K562 (cell line): ENCODE measurements around the gene SET. TPM values are rescaled to one million over a fixed set of nuclear protein-coding genes. Genes with fewer than 3 reads are reported as not detected.
A peak's percentile ranks its signal among the peaks of the same experiment; 100 is the strongest.

Experiments
- CAMTA2 ChIP-seq: fragments of 250-450 bp; sonication (Bioruptor Pico); conservative IDR thresholded peaks from 2 replicates; pipeline ENCODE4 v1.5.1; 2022
- CBX8 ChIP-seq: fragments of 200-600 bp; sonication (generic); IDR thresholded peaks from 2 replicates; pipeline ENCODE4 v1.6.1; 2012; ENCODE audit warnings: borderline replicate concordance, mixed run types, low read depth, mild to moderate bottlenecking, moderate library complexity, mixed read lengths, low read length, control low read depth, inconsistent platforms; ENCODE audit not compliant: poor library complexity, severe bottlenecking; ENCODE audit errors: extremely low read depth
- HNRNPH1 ChIP-seq: fragments of 200-400 bp; formaldehyde crosslinking; optimal IDR thresholded peaks from 2 replicates; pipeline ENCODE3; 2017; ENCODE audit warnings: low read depth, mild to moderate bottlenecking, low read length, moderate library complexity
- ILF3 ChIP-seq: fragments of 450-650 bp; IDR thresholded peaks from 2 replicates; pipeline ENCODE4 v1.6.1; 2018; ENCODE audit warnings: antibody characterized with exemption, mild to moderate bottlenecking, moderate library complexity, borderline replicate concordance
- JUND ChIP-seq, 2 experiments: IDR thresholded peaks; 2 replicates in 1 of 2; 3 replicates in 1 of 2; pipeline ENCODE4 v1.6.1; 2011; ENCODE audit warnings: borderline replicate concordance in 2 of 2, low read depth in 2 of 2, low read length in 2 of 2, improper control_type of control experiment in 1 of 2, missing biosample characterization in 1 of 2, missing genetic modification characterization in 1 of 2, missing genetic modification reagents in 1 of 2
- NRF1 ChIP-seq, 2 experiments: fragments of 450-650 bp; IDR thresholded peaks in 1 of 2; conservative IDR thresholded peaks in 1 of 2; 2 replicates each; pipeline ENCODE4 v1.6.1; 2014; ENCODE audit warnings: mild to moderate bottlenecking in 2 of 2
- RCOR1 ChIP-seq, 2 experiments: IDR thresholded peaks; 2 replicates each; pipeline ENCODE4 v1.6.1; 2012; ENCODE audit warnings: low read depth in 2 of 2, low read length in 2 of 2, borderline replicate concordance in 1 of 2, improper control_type of control experiment in 1 of 2
- SAFB ChIP-seq: fragments of 200-400 bp; formaldehyde crosslinking; IDR thresholded peaks from 2 replicates; pipeline ENCODE4 v1.6.1; 2017; ENCODE audit warnings: low read depth, low read length, borderline replicate concordance
- ZNF140 ChIP-seq: fragments of 250-450 bp; sonication (Bioruptor Pico); IDR thresholded peaks from 2 replicates; pipeline ENCODE4 v1.8.0; 2021; ENCODE audit warnings: moderate library complexity, mild to moderate bottlenecking, inconsistent platforms
- ZNF354B ChIP-seq: fragments of 250-450 bp; sonication (Bioruptor Pico); IDR thresholded peaks from 2 replicates; pipeline ENCODE4 v1.4.0; 2020
- ZNF76 ChIP-seq: fragments of 250-450 bp; sonication (Bioruptor Pico); IDR thresholded peaks from 2 replicates; pipeline ENCODE4 v1.4.0; 2020; ENCODE audit warnings: mild to moderate bottlenecking, moderate library complexity, borderline replicate concordance
- ZSCAN29 ChIP-seq: fragments of 450-650 bp; IDR thresholded peaks from 2 replicates; pipeline ENCODE4 v1.6.1; 2017
- polyA plus RNA-seq, 8 experiments: library from polyadenylated mRNA; depleted of rRNA in 4 of 8; stranded (reverse) in 5 of 8; unstranded in 3 of 8; fragments of >200 nt; fragmentation: Nextera tagmentation in 2 of 8; fragmentation: Illumina TruSeq in 1 of 8; extraction: Ambion mirVana in 2 of 8; extraction: Trizol in 1 of 8; gene quantifications; 2 replicates each; pipeline versions ENCODE4 v1.2.1 to v1.2.3, GENCODE V29; 2011 to 2014; ENCODE audit warnings: inconsistent platforms in 1 of 8, missing spikeins in 1 of 8
- total RNA-seq, 7 experiments: library from RNA; depleted of rRNA in 6 of 7; stranded (reverse); fragments of >200 nt in 6 of 7; fragmentation: Illumina TruSeq in 2 of 7; extraction: Trizol in 2 of 7; gene quantifications; 2 replicates each; pipeline versions ENCODE4 v1.2.1 to v1.2.3, GENCODE V29; 2011 to 2021; ENCODE audit warnings: low replicate concordance in 1 of 7
- TF ChIP-seq, protein P1 (sequence below): sonication (generic); formaldehyde crosslinking; IDR thresholded peaks from 2 replicates; pipeline ENCODE4 v1.8.1; 2023; ENCODE audit warnings: missing genetic modification reagents, mild to moderate bottlenecking, borderline replicate concordance
- TF ChIP-seq, protein P2 (sequence below): sonication (generic); formaldehyde crosslinking; IDR thresholded peaks from 2 replicates; pipeline ENCODE4 v1.8.0; 2022; ENCODE audit warnings: mild to moderate bottlenecking, missing genetic modification reagents
- TF ChIP-seq, protein P3 (sequence below): sonication (generic); formaldehyde crosslinking; IDR thresholded peaks from 2 replicates; pipeline ENCODE4 v1.9.0; 2022; ENCODE audit warnings: mild to moderate bottlenecking, missing genetic modification reagents
- TF ChIP-seq, protein P4 (sequence below): IDR thresholded peaks from 2 replicates; pipeline ENCODE4 v1.6.1; 2011; ENCODE audit not compliant: insufficient read length; ENCODE audit errors: extremely low read depth
- TF ChIP-seq, protein P5 (sequence below): fragments of 450-650 bp; IDR thresholded peaks from 2 replicates; pipeline ENCODE4 v1.6.1; 2016

Gene SET
- total and polyA plus RNA-seq, 9 of the 15 experiments (the other 6 are each of a cell fraction or from before 2014, with no cell fraction given): 404 to 1,447 (median 907) TPM

DNA sequence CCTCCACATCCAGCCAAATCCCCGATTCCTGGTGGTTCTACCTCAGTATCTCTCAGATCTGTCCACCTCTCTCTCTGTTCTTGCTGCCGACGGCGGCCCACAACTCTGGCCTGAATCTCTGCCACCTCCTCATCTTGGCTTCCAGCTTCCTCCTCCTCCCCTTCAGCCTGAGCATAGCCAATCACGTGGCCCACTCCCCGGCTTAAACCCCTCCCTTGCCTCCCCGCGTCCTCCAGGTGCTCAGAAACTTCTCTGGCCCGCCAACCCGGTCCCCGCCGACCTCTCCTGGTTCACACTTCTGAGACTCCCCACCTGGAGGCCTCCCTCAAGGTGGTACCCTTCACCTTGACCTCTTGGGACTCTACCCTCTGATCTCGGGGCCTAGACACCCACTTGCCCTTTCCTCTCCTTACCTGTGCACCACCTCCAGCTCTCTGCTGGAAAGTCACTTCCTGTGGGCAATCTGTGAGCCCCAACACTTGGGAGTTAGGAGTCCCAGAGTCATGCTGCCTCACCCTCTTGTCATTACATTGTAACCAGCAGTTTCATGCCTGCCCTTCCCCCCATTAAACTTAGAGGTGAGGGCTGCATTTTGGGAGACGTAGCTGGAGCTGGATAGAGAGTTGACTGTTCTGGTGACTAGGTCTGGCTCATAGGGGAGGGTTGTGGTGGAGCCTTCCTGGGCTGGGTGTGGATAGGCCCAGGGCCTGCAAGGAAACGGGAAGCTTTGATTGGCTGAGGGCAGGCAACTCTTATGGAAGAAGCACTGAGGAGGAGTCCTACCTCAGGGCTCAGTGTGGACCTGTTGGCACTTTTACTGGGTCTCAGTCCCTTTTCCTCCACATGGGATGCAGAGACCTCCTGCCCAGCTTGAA lies 4.5 kb upstream of the SET start (continued):
- TF ChIP-seq, protein P1, sequence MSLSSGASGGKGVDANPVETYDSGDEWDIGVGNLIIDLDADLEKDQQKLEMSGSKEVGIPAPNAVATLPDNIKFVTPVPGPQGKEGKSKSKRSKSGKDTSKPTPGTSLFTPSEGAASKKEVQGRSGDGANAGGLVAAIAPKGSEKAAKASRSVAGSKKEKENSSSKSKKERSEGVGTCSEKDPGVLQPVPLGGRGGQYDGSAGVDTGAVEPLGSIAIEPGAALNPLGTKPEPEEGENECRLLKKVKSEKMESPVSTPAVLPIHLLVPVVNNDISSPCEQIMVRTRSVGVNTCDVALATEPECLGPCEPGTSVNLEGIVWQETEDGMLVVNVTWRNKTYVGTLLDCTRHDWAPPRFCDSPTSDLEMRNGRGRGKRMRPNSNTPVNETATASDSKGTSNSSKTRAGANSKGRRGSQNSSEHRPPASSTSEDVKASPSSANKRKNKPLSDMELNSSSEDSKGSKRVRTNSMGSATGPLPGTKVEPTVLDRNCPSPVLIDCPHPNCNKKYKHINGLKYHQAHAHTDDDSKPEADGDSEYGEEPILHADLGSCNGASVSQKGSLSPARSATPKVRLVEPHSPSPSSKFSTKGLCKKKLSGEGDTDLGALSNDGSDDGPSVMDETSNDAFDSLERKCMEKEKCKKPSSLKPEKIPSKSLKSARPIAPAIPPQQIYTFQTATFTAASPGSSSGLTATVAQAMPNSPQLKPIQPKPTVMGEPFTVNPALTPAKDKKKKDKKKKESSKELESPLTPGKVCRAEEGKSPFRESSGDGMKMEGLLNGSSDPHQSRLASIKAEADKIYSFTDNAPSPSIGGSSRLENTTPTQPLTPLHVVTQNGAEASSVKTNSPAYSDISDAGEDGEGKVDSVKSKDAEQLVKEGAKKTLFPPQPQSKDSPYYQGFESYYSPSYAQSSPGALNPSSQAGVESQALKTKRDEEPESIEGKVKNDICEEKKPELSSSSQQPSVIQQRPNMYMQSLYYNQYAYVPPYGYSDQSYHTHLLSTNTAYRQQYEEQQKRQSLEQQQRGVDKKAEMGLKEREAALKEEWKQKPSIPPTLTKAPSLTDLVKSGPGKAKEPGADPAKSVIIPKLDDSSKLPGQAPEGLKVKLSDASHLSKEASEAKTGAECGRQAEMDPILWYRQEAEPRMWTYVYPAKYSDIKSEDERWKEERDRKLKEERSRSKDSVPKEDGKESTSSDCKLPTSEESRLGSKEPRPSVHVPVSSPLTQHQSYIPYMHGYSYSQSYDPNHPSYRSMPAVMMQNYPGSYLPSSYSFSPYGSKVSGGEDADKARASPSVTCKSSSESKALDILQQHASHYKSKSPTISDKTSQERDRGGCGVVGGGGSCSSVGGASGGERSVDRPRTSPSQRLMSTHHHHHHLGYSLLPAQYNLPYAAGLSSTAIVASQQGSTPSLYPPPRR (CRISPR knock-in tag): no peak
- TF ChIP-seq CBX8 (no peak), ZNF354B (CRISPR knock-in tag) (no peak), ZNF76 (CRISPR knock-in tag) (no peak), ILF3 (no peak), NRF1 (conservative IDR thresholded peaks at IDR 0.05 in 1 of 2, IDR thresholded peaks at IDR 0.05 in 1 of 2) (no peak), RCOR1 (IDR thresholded peaks at IDR 0.05; ENCODE audit: borderline replicate concordance in 1 of 2, low read depth in 2 of 2, low read length in 2 of 2) (no peak), ZNF140 (no peak), JUND (IDR thresholded peaks at IDR 0.05; ENCODE audit: borderline replicate concordance, low read depth, low read length) (no peak), JUND (tag; IDR thresholded peaks at IDR 0.05; ENCODE audit: borderline replicate concordance, low read depth, low read length) (0 out of 3 replicates have a peak, but pooled peaks have one; percentile 9), ZSCAN29 (no peak), CAMTA2 (CRISPR knock-in tag) (no peak), HNRNPH1 (no peak), SAFB (no peak)
- TF ChIP-seq, protein P2, sequence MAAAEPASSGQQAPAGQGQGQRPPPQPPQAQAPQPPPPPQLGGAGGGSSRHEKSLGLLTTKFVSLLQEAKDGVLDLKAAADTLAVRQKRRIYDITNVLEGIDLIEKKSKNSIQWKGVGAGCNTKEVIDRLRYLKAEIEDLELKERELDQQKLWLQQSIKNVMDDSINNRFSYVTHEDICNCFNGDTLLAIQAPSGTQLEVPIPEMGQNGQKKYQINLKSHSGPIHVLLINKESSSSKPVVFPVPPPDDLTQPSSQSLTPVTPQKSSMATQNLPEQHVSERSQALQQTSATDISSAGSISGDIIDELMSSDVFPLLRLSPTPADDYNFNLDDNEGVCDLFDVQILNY: 0 out of 2 replicates have a peak, but pooled peaks have one; percentile 47
- TF ChIP-seq, protein P3, sequence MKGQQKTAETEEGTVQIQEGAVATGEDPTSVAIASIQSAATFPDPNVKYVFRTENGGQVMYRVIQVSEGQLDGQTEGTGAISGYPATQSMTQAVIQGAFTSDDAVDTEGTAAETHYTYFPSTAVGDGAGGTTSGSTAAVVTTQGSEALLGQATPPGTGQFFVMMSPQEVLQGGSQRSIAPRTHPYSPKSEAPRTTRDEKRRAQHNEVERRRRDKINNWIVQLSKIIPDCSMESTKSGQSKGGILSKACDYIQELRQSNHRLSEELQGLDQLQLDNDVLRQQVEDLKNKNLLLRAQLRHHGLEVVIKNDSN (CRISPR knock-in tag): peak; percentile 66
- TF ChIP-seq, protein P4, sequence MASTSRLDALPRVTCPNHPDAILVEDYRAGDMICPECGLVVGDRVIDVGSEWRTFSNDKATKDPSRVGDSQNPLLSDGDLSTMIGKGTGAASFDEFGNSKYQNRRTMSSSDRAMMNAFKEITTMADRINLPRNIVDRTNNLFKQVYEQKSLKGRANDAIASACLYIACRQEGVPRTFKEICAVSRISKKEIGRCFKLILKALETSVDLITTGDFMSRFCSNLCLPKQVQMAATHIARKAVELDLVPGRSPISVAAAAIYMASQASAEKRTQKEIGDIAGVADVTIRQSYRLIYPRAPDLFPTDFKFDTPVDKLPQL: no peak
- TF ChIP-seq, protein P5, sequence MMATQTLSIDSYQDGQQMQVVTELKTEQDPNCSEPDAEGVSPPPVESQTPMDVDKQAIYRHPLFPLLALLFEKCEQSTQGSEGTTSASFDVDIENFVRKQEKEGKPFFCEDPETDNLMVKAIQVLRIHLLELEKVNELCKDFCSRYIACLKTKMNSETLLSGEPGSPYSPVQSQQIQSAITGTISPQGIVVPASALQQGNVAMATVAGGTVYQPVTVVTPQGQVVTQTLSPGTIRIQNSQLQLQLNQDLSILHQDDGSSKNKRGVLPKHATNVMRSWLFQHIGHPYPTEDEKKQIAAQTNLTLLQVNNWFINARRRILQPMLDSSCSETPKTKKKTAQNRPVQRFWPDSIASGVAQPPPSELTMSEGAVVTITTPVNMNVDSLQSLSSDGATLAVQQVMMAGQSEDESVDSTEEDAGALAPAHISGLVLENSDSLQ: 0 out of 2 replicates have a peak, but pooled peaks have one; percentile 17
